Testis (tissue), 3 donors: ENCODE results near the gene ABI3BP. TPM values are rescaled to one million over a fixed set of nuclear protein-coding genes. Genes with fewer than 3 reads are reported as not detected.
A peak's percentile ranks its signal among the peaks of the same experiment; 100 is the strongest.

Experiments
- DNase-seq: peaks from one replicate; pipeline ENCODE4 v3.0.0-alpha.2; 2019
- H3K27ac ChIP-seq, 2 donors: fragments of 200-600 bp; sonication (generic); one replicate each; pipeline ENCODE4 v1.5.1; 2019
- H3K27me3 ChIP-seq: fragments of 200-600 bp; sonication (generic); one replicate; pipeline ENCODE4 v1.5.1; 2019
- H3K36me3 ChIP-seq: fragments of 200-600 bp; sonication (generic); one replicate; pipeline ENCODE4 v1.5.1; 2017; ENCODE audit warnings: low read depth; ENCODE audit errors: missing control alignments
- H3K4me1 ChIP-seq: fragments of 200-600 bp; sonication (generic); one replicate; pipeline ENCODE4 v1.5.1; 2019
- H3K4me3 ChIP-seq, 2 donors: fragments of 200-600 bp; sonication (generic); one replicate each; pipeline ENCODE4 v1.5.1; 2017 to 2019
- H3K9me3 ChIP-seq: fragments of 200-600 bp; sonication (generic); one replicate; pipeline ENCODE4 v1.5.1; 2017
- POLR2A ChIP-seq: fragments of 450-650 bp; IDR thresholded peaks from one replicate; pipeline ENCODE4 v1.6.1; 2017; ENCODE audit warnings: antibody characterized with exemption, mild to moderate bottlenecking, moderate library complexity
- WGBS, 2 donors: methylation state at CpG; one replicate each; pipeline ENCODE4 v1.1.5; 2018; 5-methylcytosine and 5-hydroxymethylcytosine counted together
- intact Hi-C: fragments of 100-400 bp; cut with DNase I; formaldehyde crosslinking; loops from one replicate; pipeline ENCODE4 v1.15.1; 2023; ENCODE audit warnings: low total_unique reads
- polyA plus RNA-seq: library from polyadenylated mRNA; stranded (reverse); fragments of 350-450 nt; fragmentation: Illumina TruSeq; extraction: RNeasy Lipid Tissue Mini Kit (QIAGEN cat#74804); gene quantifications from one replicate; pipeline ENCODE4 v1.2.3, GENCODE V29; 2014; ENCODE audit warnings: low read depth, low replicate concordance; ENCODE audit not compliant: insufficient read depth
- total RNA-seq, 2 donors: library from RNA; depleted of rRNA; stranded (reverse); fragments of >200 nt; gene quantifications; one replicate each; pipeline ENCODE4 v1.2.3, GENCODE V29; 2016
- TF ChIP-seq, protein P1 (sequence below), 3 experiments: fragments of 450-650 bp in 2 of 3; fragments of 200-600 bp in 1 of 3; sonication (generic) in 1 of 3; IDR thresholded peaks; one replicate each; pipeline ENCODE4 v1.5.1; 2016 to 2019; ENCODE audit warnings: antibody characterized with exemption in 3 of 3, mild to moderate bottlenecking in 2 of 3, moderate library complexity in 1 of 3

Gene ABI3BP
- total and polyA plus RNA-seq, 3 donors from 2014 or later = 8.7 to 58.2 (median 25.0) TPM

DNA sequence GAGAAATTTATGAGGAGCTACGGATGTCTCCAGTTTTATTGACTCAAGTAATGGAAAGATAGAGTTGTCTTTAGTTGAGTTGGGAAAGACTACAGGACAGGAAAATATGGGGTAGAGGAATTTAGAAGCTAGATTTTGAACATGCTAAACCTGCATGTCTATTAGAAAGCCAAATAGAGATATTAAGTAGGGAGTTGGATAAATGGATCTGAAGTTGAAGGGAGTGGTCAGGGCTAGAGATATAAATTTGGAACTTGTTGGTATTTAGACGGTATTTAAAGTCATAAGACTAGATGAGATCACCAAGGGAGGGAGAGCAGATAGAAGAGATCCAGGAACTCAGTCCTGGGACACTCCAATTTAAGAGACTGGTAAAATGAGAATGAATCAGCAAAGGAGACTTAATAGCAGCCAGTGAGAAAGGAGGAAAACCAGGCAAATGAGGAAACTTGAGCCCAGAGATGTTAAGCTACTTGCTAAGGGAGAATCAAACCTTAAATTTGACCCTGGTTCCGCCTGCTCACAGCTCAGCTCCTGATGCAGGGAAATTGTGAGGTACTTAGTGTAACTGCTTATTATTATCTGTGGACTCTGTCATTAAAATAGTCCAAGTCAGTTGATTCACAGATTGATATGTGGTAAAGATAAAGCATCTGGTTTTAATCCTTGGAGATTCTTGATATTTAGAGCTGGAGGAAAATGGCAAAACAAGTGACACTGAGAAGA lies 35.8 kb downstream of the ABI3BP start:
- DNase-seq = no peak
- H3K9me3 ChIP-seq = no peaks in the 10 kb centered on the region
- H3K4me1 ChIP-seq = no peaks in the 10 kb centered on the region
- TF ChIP-seq, protein P1, sequence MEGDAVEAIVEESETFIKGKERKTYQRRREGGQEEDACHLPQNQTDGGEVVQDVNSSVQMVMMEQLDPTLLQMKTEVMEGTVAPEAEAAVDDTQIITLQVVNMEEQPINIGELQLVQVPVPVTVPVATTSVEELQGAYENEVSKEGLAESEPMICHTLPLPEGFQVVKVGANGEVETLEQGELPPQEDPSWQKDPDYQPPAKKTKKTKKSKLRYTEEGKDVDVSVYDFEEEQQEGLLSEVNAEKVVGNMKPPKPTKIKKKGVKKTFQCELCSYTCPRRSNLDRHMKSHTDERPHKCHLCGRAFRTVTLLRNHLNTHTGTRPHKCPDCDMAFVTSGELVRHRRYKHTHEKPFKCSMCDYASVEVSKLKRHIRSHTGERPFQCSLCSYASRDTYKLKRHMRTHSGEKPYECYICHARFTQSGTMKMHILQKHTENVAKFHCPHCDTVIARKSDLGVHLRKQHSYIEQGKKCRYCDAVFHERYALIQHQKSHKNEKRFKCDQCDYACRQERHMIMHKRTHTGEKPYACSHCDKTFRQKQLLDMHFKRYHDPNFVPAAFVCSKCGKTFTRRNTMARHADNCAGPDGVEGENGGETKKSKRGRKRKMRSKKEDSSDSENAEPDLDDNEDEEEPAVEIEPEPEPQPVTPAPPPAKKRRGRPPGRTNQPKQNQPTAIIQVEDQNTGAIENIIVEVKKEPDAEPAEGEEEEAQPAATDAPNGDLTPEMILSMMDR (IDR thresholded peaks at IDR 0.05) = no peak
- no peak for TF ChIP-seq POLR2A
- intact Hi-C loops = no loop called here
- no peak overlapping the region for H3K4me3 ChIP-seq
- H3K36me3 ChIP-seq = no peaks in the 10 kb centered on the region
- H3K27me3 ChIP-seq = no peaks in the 10 kb centered on the region
- peak overlapping the region in 1 of 2 donors; percentile 1 for H3K27ac ChIP-seq
- 71 to 79% methylated on average over 3 of the region's 3 CpGs for WGBS, 2 donors

DNA sequence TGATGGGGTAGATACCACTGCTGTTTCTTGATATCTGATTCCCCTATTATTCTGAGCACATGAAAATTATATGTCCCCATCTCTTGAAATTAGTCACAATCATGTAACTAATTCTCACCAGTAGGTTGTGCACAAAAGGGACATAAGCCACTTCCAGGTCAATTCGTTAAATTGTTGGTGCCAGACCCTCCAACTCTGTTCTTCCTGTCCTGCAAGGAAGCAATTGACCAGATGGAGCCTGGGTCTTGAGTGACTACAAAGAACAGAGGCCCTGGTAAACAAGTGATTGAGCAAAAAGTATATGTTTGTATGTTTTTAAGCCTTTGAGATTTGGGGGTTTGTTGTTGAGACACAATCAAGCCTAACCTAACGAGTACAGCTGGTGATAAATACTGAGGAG lies 36.9 kb downstream of the ABI3BP start:
- Histone ChIP-seq H3K36me3 (no peaks in the 10 kb centered on the region), H3K4me3 (no peak overlapping the region), H3K4me1 (no peaks in the 10 kb centered on the region), H3K9me3 (no peaks in the 10 kb centered on the region), H3K27me3 (no peaks in the 10 kb centered on the region), H3K27ac (no peak overlapping the region)
- TF ChIP-seq, protein P1 (IDR thresholded peaks at IDR 0.05) = no peak
- intact Hi-C loops = no loop called here
- WGBS, 2 donors = 87 to 91% methylated on average over 2 of the region's 2 CpGs
- DNase-seq = no peak

DNA sequence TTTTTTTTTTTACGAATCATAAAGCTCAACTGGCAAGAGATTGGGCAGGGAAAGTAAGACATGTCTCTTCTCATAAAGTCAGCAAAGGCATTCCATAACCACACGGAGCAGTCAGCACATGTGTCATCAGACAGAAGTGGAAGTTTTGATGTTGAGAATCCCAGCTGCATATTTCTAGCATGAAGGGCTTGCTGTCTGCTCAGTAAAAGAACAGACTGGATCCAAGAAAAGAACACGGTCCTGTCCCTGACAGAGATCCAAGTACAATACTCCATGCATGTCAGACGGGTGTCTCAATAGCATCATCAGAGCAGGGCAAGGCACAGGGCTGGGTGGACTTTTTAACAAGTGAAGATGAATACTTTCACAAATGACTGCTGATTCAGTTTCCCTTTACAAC lies 38.2 kb downstream of the ABI3BP start:
- Histone ChIP-seq H3K4me3 (no peak overlapping the region), H3K36me3 (no peaks in the 10 kb centered on the region), H3K4me1 (no peaks in the 10 kb centered on the region), H3K27me3 (no peaks in the 10 kb centered on the region), H3K9me3 (no peaks in the 10 kb centered on the region), H3K27ac (peak overlapping the region in 1 of 2 donors; percentile 5)
- peak; percentile 31 for DNase-seq
- intact Hi-C loops = no loop called here
- TF ChIP-seq POLR2A = no peak
- TF ChIP-seq, protein P1 (IDR thresholded peaks at IDR 0.05) = no peak
- WGBS, 2 donors = 38 to 46% methylated on average over 4 of the region's 4 CpGs

DNA sequence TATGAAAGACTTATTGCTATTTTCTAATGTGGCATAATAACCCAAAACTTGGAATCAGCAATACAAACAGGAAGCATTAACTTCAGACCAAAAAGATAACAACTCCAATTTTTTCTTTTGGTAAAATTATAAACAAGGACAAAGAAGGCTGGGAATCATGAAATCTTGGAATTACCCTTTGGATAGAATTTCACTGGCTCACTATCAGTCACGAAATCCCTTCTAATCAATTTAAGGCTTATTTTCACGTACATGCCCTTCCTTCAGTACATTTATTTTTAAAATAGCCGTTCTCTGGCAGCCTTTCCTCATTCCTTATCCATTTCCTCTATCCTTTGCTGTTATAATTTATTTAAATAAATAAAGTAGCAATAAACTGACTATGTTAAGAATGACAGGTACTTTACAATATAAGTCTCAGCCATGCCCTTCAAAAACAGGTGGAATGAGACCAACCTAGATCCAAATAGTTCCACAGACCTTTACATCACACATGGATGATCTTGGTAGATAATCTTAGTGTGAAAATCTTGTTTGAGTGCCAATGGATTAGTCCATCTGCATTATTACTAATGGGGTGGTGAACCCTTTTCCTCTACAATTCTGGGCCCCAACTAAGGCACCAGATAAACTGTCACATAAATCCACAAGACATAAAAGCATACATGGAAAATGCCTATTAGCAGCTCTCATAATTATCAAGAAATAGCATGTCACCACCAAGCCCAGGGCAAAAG lies 38.9 kb downstream of the ABI3BP start:
- intact Hi-C loops = no loop called here
- Histone ChIP-seq H3K27ac (peak overlapping the region in 1 of 2 donors; percentile 5), H3K27me3 (no peaks in the 10 kb centered on the region), H3K4me3 (no peak overlapping the region), H3K4me1 (no peaks in the 10 kb centered on the region), H3K36me3 (no peaks in the 10 kb centered on the region), H3K9me3 (no peaks in the 10 kb centered on the region)
- TF ChIP-seq POLR2A = no peak
- TF ChIP-seq, protein P1 (IDR thresholded peaks at IDR 0.05) = no peak
- 45% methylated on average over 3 of the region's 3 CpGs for WGBS, 2 donors
- DNase-seq = no peak
